Activated B cell treated with CpG ODN at 0.5 μM for 24 hours (primary cell): ENCODE data around the gene ITGB4. TPM values are rescaled to one million over a fixed set of nuclear protein-coding genes. Genes with fewer than 3 reads are reported as not detected.
A peak's percentile ranks its signal among the peaks of the same experiment; 100 is the strongest.

Experiments used
- ATAC-seq: fragments of 200-7000 bp; cut with Tn5 transposase; one replicate; pipeline ENCODE4 v1.10.0; 2021; ENCODE audit warnings: low read depth, mild to moderate bottlenecking, moderate library complexity
- CTCF ChIA-PET: fragments of 350-600 bp; sonication (Branson Sonifier 250); formaldehyde crosslinking; loops from one replicate; lab custom pipeline; 2021; ENCODE audit warnings: antibody characterized with exemption; lab: Charles Lee
- POLR2A ChIA-PET: fragments of 350-600 bp; sonication (Branson Sonifier 250); formaldehyde crosslinking; loops from one replicate; lab custom pipeline; 2021; ENCODE audit warnings: antibody characterized with exemption; lab: Charles Lee
- DNase-seq: peaks from one replicate; pipeline ENCODE4 v3.0.0; 2022
- H3K27ac Mint-ChIP-seq: one replicate; pipeline ENCODE4 v1.8.0; 2020; ENCODE audit warnings: mixed read lengths
- H3K27me3 Mint-ChIP-seq: one replicate; pipeline ENCODE4 v1.8.0; 2021; ENCODE audit warnings: mixed read lengths
- H3K36me3 Mint-ChIP-seq: one replicate; pipeline ENCODE4 v1.8.0; 2021; ENCODE audit warnings: low read depth, mixed read lengths
- H3K4me1 Mint-ChIP-seq: one replicate; pipeline ENCODE4 v1.8.0; 2021; ENCODE audit warnings: mixed read lengths
- H3K4me3 Mint-ChIP-seq: one replicate; pipeline ENCODE4 v1.8.0; 2020; ENCODE audit warnings: mild to moderate bottlenecking, mixed read lengths
- H3K9me3 Mint-ChIP-seq: one replicate; pipeline ENCODE4 v1.8.0; 2020; ENCODE audit warnings: mixed read lengths
- intact Hi-C: fragments of 100-400 bp; cut with micrococcal nuclease; formaldehyde crosslinking; loops from one replicate; pipeline ENCODE4 v1.15.1; 2024
- total RNA-seq: library from RNA; stranded (reverse); gene quantifications from 2 replicates; pipeline ENCODE4 v1.2.3, GENCODE V29; 2022
- TF ChIP-seq, protein P1 (sequence below): fragments of 200-600 bp; IDR thresholded peaks from one replicate; pipeline ENCODE4 v1.8.0; 2022; ENCODE audit warnings: antibody characterized with exemption, mild to moderate bottlenecking

Gene ITGB4
- total RNA-seq, 1 donor from 2014 or later, result 2.2 TPM

DNA sequence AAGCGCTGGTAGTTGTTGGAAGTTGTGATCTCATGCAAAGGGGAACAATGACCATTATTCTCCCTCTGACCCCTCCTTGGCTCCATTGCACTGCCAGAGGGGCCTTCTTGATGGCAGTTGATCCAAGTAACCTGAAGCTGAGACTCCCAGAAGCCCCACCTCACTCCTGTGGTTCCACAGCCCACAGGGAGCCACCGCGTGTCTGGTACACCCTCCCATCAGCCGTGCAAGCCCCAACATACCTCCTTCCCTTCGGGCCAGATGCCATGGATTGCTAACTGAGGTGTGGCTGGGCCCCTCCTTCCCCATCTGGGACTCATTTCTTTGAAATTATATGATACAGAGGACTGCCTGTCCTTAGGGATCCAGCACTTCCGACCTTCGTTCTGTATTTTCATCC lies 36.3 kb upstream of the ITGB4 start:
- no peaks in the 10 kb centered on the region for H3K27me3 Mint-ChIP-seq
- TF ChIP-seq, protein P1, sequence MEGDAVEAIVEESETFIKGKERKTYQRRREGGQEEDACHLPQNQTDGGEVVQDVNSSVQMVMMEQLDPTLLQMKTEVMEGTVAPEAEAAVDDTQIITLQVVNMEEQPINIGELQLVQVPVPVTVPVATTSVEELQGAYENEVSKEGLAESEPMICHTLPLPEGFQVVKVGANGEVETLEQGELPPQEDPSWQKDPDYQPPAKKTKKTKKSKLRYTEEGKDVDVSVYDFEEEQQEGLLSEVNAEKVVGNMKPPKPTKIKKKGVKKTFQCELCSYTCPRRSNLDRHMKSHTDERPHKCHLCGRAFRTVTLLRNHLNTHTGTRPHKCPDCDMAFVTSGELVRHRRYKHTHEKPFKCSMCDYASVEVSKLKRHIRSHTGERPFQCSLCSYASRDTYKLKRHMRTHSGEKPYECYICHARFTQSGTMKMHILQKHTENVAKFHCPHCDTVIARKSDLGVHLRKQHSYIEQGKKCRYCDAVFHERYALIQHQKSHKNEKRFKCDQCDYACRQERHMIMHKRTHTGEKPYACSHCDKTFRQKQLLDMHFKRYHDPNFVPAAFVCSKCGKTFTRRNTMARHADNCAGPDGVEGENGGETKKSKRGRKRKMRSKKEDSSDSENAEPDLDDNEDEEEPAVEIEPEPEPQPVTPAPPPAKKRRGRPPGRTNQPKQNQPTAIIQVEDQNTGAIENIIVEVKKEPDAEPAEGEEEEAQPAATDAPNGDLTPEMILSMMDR, result no peak
- peak overlapping the region; percentile 81 for H3K27ac Mint-ChIP-seq
- ATAC-seq, result no peak
- POLR2A ChIA-PET, result interaction anchor here (1.1 kb wide), 1 partner anchor 18 kb away, joined by 4 read pairs; the partner anchor contains the start of gene RECQL5
- H3K4me3 Mint-ChIP-seq, result no peak overlapping the region
- H3K4me1 Mint-ChIP-seq, result peaks cover 59% of the 10 kb centered on the region
- H3K36me3 Mint-ChIP-seq, result peaks cover 54% of the 10 kb centered on the region
- intact Hi-C loops, result loop anchor here (5.0 kb wide), 1 partner anchor 53 kb away; the partner anchor contains the start of gene SMIM5
- no peak for DNase-seq
- no peaks in the 10 kb centered on the region for H3K9me3 Mint-ChIP-seq
- CTCF ChIA-PET, result interaction anchor here (1.3 to 2.8 kb wide), 4 partner anchors 10 to 64 kb away, joined by 5 to 12 read pairs (median 7); partner anchors contain the start of gene SMIM5

DNA sequence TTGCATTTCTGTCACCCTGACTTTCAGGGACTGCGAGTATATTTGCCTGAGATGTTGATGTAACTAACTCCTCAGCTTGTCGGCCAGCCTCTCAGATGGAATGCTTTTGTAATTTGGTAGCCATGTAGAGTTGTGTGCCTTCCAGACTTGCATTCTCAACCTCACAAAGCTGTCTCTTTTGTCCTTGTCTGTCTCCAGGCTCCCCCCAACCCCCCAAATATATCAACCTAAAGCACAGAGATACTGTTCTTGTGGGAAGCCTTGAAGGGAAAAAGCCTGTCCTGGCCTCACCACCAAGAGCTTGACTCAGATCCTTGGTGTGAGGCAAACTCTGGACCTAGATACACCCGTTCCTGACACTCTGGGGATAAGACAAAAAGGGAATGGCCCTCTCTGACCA lies 35.8 kb upstream of the ITGB4 start:
- POLR2A ChIA-PET, result interaction anchor here (1.1 kb wide), 2 partner anchors 19 to 21 kb away, joined by 3 to 4 read pairs; partner anchors contain the start of gene RECQL5
- Mint-ChIP-seq H3K27ac (peak overlapping the region; percentile 81), H3K36me3 (peaks cover 51% of the 10 kb centered on the region), H3K4me1 (peaks cover 64% of the 10 kb centered on the region), H3K9me3 (no peaks in the 10 kb centered on the region), H3K4me3 (no peak overlapping the region), H3K27me3 (no peaks in the 10 kb centered on the region)
- TF ChIP-seq, protein P1, result no peak
- intact Hi-C loops, result loop anchor here (5.0 kb wide), 1 partner anchor 53 kb away; the partner anchor contains the start of gene SMIM5
- ATAC-seq, result no peak
- CTCF ChIA-PET, result interaction anchor here (1.0 to 2.8 kb wide), 2 partner anchors 10 to 62 kb away, joined by 5 to 12 read pairs; no protein-coding TSS in a partner anchor
- DNase-seq, result no peak

DNA sequence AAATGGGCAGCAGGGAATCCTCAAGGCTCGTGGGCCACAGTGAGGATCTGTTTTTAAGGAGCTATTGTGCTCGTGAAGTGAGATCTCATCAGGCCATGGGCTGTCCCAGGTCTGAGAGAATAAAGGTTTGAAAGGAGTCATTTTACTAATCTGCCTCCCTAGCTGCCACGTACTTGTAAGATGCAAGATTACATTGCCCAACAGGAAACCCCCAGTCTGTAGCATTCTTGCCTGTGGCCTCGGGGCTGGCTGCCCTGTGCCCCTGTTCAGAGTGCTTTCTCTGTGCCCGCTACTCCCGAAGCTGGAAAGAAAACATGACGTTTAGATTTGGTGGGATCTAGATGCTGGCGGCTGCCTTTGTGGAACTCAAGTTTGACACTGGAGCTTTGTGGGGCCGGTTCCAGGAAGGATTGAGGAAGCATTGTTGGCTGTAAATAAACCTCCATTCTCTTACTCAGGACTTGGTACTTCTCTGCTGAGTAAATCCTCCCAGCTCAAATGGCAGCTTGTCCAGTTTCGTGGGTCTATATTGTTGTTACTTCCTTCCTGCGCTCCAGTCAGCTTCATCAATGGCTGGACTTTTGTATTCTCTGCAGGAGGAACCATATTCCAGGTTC lies 32.9 kb upstream of the ITGB4 start:
- TF ChIP-seq, protein P1, result no peak
- POLR2A ChIA-PET, result interaction anchor here (0.6 to 1.8 kb wide), 6 partner anchors 8 to 95 kb away, joined by 4 to 8 read pairs (median 6); partner anchors contain the start of genes RECQL5 and SAP30BP
- H3K9me3 Mint-ChIP-seq, result no peaks in the 10 kb centered on the region
- H3K27me3 Mint-ChIP-seq, result no peaks in the 10 kb centered on the region
- peak overlapping the region; percentile 70 for H3K4me3 Mint-ChIP-seq
- DNase-seq (no peak), ATAC-seq (peak; percentile 31)
- intact Hi-C loops, result loop anchor here (2.0 to 5.0 kb wide), 2 partner anchors 22 to 56 kb away; partner anchors contain the start of genes RECQL5, SAP30BP and SMIM5
- peaks cover 77% of the 10 kb centered on the region for H3K4me1 Mint-ChIP-seq
- CTCF ChIA-PET, result interaction anchor here (1.3 to 2.0 kb wide), 3 partner anchors 13 to 60 kb away, joined by 3 to 7 read pairs (median 5); no protein-coding TSS in a partner anchor
- H3K27ac Mint-ChIP-seq, result peak overlapping the region; percentile 92
- H3K36me3 Mint-ChIP-seq, result peaks cover 61% of the 10 kb centered on the region

DNA sequence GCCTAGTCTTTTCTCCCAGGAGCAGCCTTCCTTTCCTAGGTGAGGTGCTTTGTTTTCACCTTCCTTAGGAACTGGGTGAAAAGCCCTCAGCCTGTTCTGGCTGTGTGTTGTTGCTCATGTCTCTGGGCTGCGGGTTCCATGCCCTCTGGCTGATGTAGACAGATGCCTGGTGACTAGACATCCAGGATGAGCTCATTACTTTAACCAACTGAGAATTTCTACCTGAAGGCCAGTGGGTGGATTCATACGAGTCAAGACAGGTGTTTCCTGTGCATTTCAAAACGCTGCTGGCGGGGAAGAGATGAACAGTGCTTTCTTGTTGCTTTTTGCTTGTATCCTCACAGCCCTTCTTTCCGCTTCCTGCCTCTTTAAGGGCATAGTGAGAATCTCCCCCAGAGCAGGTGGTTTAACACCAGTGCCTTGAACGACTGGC lies 31.8 kb upstream of the ITGB4 start:
- TF ChIP-seq, protein P1, result no peak
- POLR2A ChIA-PET, result interaction anchor here (0.7 to 1.8 kb wide), 5 partner anchors 23 to 65 kb away, joined by 4 to 12 read pairs (median 5); partner anchors contain the start of gene RECQL5
- Mint-ChIP-seq H3K4me1 (peaks cover 66% of the 10 kb centered on the region), H3K36me3 (peaks cover 67% of the 10 kb centered on the region), H3K4me3 (peak overlapping the region; percentile 70), H3K27me3 (no peaks in the 10 kb centered on the region), H3K9me3 (no peaks in the 10 kb centered on the region), H3K27ac (peak overlapping the region; percentile 92)
- intact Hi-C loops, result loop anchor here (2.0 to 5.0 kb wide), 2 partner anchors 23 to 57 kb away; partner anchors contain the start of genes RECQL5, SAP30BP and SMIM5
- DNase-seq (peak; percentile 24), ATAC-seq (peak; percentile 69)
- CTCF ChIA-PET, result interaction anchor here (0.7 to 2.0 kb wide), 4 partner anchors 14 to 61 kb away, joined by 3 to 7 read pairs (median 5); partner anchors contain the start of gene SMIM5

DNA sequence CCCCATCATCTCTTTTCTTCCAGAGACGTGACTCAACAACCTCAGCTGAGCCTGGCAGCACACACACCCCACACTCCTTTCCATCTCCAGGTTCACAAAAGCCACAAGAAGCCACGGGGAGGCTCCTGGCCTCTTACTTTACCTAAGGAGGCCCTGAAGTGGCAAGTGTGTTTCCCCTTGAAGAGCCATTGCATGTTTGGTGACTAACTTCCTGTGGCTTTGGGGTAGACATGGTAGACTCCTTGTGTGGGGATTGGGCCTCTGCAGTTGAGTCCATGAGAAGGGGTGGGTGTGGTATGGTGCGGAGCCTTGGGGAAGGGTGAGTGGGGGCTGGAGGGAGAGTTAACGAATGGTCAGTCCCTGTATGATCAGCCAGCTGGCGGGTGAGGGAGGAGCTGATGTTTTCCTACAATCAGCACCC lies 29.9 kb upstream of the ITGB4 start:
- H3K4me3 Mint-ChIP-seq, result no peak overlapping the region
- H3K9me3 Mint-ChIP-seq, result no peaks in the 10 kb centered on the region
- H3K27ac Mint-ChIP-seq, result peak overlapping the region; percentile 73
- intact Hi-C loops, result no loop called here
- ATAC-seq (no peak), DNase-seq (no peak)
- TF ChIP-seq, protein P1, result no peak
- no peaks in the 10 kb centered on the region for H3K27me3 Mint-ChIP-seq
- POLR2A ChIA-PET, result no interaction called here
- H3K36me3 Mint-ChIP-seq, result peaks cover 69% of the 10 kb centered on the region
- CTCF ChIA-PET, result interaction anchor here (1.4 kb wide), 1 partner anchor 57 kb away, joined by 3 read pairs; no protein-coding TSS in a partner anchor
- H3K4me1 Mint-ChIP-seq, result peaks cover 51% of the 10 kb centered on the region
